ENCODE results near the gene MALT1. TPM values are rescaled to one million over a fixed set of nuclear protein-coding genes. Genes with fewer than 3 reads are reported as not detected.

Gene MALT1
- total RNA-seq, 1 experiment from 2014 or later: 34.0 TPM

GRCh38 chr18:58676270-58676669 is 5.0 kb downstream of the MALT1 start:
- no peaks in the 10 kb centered on the region for H3K9me3 ChIP-seq (ENCODE audit: control insufficient read depth, insufficient read depth, low read depth, low read length)
- peaks cover 15% of the 10 kb centered on the region for H3K4me1 ChIP-seq (ENCODE audit: control insufficient read depth, insufficient read depth, low read length)
- TF ChIP-seq TCF7L2 (IDR thresholded peaks at IDR 0.05; ENCODE audit: low read depth, low read length) (no peak), SIN3A (IDR thresholded peaks at IDR 0.05; ENCODE audit: borderline replicate concordance, insufficient read depth, low read depth, low read length) (no peak), REST (IDR thresholded peaks at IDR 0.05; ENCODE audit: insufficient read depth in 1 of 2, low read depth in 2 of 2, low read length in 1 of 2) (no peak), POLR2AphosphoS5 (IDR thresholded peaks at IDR 0.05; ENCODE audit: low read depth, low read length) (no peak), CTCF (IDR thresholded peaks at IDR 0.05) (no peak)
- ChIA-PET POLR2A (no interaction called here), CTCF (no interaction called here)
- no peak overlapping the region; the same call in 1 of the 2 replicates for H3K27ac ChIP-seq (ENCODE audit: low read length)
- intact Hi-C loops (cut with micrococcal nuclease; ENCODE audit: unreplicated experiment) (no loop called here), in situ Hi-C loops (cut with HindIII; ENCODE audit: low pct_unique_long_range_greater_than_20kb, low sequenced_read_pairs) (no loop called here)
- H3K36me3 ChIP-seq (ENCODE audit: control insufficient read depth, insufficient read depth, low read length): no peaks in the 10 kb centered on the region; the same call in 1 of the 2 replicates
- no peak overlapping the region for H3K4me3 ChIP-seq (ENCODE audit: low read depth in 2 of 2, low read length in 2 of 2)
- H3K27me3 ChIP-seq (ENCODE audit: control insufficient read depth, insufficient read depth, low read length): no peaks in the 10 kb centered on the region
- no TSS peak for BruUV-seq (replicated peaks)
- no peak for DNase-seq (ENCODE audit: low read depth, low spot score)
- no peak for ATAC-seq

- H3K27ac ChIP-seq (ENCODE audit: low read length): no peak overlapping the region
- intact Hi-C loops (cut with micrococcal nuclease; ENCODE audit: unreplicated experiment): no loop called here
- in situ Hi-C loops (cut with HindIII; ENCODE audit: low pct_unique_long_range_greater_than_20kb, low sequenced_read_pairs): no loop called here
- TF ChIP-seq POLR2AphosphoS5 (IDR thresholded peaks at IDR 0.05; ENCODE audit: low read depth, low read length) (no peak), SIN3A (IDR thresholded peaks at IDR 0.05; ENCODE audit: borderline replicate concordance, insufficient read depth, low read depth, low read length) (no peak), TCF7L2 (IDR thresholded peaks at IDR 0.05; ENCODE audit: low read depth, low read length) (no peak), REST (IDR thresholded peaks at IDR 0.05; ENCODE audit: insufficient read depth in 1 of 2, low read depth in 2 of 2, low read length in 1 of 2) (no peak), CTCF (IDR thresholded peaks at IDR 0.05) (no peak)
- 0 out of 2 replicates have a peak, but pooled peaks cover 4% of the 10 kb centered on the region for H3K4me1 ChIP-seq (ENCODE audit: control insufficient read depth, insufficient read depth, low read length)
- no peaks in the 10 kb centered on the region for H3K9me3 ChIP-seq (ENCODE audit: control insufficient read depth, insufficient read depth, low read depth, low read length)
- H3K36me3 ChIP-seq (ENCODE audit: control insufficient read depth, insufficient read depth, low read length): no peaks in the 10 kb centered on the region; the same call in 1 of the 2 replicates
- H3K4me3 ChIP-seq (ENCODE audit: low read depth in 2 of 2, low read length in 2 of 2): no peak overlapping the region
- ChIA-PET CTCF (no interaction called here), POLR2A (no interaction called here)
- DNase-seq (ENCODE audit: low read depth, low spot score): no peak
- no peaks in the 10 kb centered on the region for H3K27me3 ChIP-seq (ENCODE audit: control insufficient read depth, insufficient read depth, low read length)
- ATAC-seq: no peak
- BruUV-seq (replicated peaks): no TSS peak
Observed at GRCh38 chr18:58682429-58683069, 11.3 kb downstream of the MALT1 start.
